Measurements from ENCODE around the gene KIRREL2.

KIRREL2 gene

DNA sequence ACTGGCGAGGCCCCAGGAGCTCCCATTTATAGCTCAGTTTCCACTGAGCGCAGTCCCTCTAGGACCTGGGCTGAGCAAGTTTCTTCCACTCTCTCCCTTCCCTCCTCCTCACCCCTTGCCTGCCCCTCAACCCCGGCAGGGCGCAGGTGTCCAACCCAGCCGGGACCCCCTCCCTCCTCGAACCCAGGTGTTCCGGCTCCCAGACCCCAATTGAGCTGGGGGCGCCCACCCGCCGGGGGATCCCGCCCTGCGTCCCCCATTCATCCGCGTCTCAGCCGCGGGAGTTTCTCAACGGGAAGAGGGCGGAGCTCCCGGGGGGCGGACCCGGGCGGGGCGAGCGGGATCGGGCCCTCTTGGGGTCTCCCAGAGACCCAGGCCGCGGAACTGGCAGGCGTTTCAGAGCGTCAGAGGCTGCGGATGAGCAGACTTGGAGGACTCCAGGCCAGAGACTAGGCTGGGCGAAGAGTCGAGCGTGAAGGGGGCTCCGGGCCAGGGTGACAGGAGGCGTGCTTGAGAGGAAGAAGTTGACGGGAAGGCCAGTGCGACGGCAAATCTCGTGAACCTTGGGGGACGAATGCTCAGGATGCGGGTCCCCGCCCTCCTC, at the start of gene KIRREL2:
Gene KIRREL2 (plus strand): TSS at position 366 of the 604 bp plus-strand sequence. CDS start 209 bp downstream, at position 575.
- Mint-ChIP-seq H3K4me1 (peaks cover 26% of the 10 kb centered on the region), H3K4me3 (peak within 1 kb of the TSS; percentile 76), H3K36me3 (no peaks in the 10 kb centered on the region), H3K9me3 (no peaks in the 10 kb centered on the region), H3K27ac (peak within 1 kb of the TSS; percentile 65)
- ATAC-seq (peak; percentile 63), DNase-seq (ENCODE audit: low spot score in 2 of 2) (peak; percentile 24 to 78)

DNA sequence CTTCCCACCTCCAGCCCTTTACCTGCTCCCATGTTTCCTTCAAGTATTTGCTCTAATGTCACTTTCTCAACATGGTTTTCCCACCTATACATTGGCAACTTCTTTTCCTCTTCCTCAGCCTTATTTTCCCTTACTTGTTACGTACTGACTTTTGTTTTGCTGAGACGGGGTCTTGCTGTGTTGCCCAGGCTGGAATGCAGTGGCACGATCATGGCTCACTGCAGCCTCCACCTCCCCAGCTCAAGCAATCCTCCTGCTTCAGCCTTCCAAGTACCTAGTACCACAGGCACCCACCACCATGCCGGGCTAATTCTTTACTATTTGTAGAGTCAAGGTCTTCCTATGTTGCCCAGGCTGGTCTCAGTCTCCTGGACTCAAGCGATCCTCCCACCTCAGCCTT, 49.1 kb upstream of the KIRREL2 start:
- no peak overlapping the region for H3K27ac Mint-ChIP-seq
- ATAC-seq, result no peak
- DNase-seq (ENCODE audit: low spot score in 2 of 2), result no peak
- no peaks in the 10 kb centered on the region for H3K36me3 Mint-ChIP-seq
- peaks cover 20% of the 10 kb centered on the region for H3K4me1 Mint-ChIP-seq
- H3K4me3 Mint-ChIP-seq, result no peak overlapping the region
- no peaks in the 10 kb centered on the region for H3K9me3 Mint-ChIP-seq

DNA sequence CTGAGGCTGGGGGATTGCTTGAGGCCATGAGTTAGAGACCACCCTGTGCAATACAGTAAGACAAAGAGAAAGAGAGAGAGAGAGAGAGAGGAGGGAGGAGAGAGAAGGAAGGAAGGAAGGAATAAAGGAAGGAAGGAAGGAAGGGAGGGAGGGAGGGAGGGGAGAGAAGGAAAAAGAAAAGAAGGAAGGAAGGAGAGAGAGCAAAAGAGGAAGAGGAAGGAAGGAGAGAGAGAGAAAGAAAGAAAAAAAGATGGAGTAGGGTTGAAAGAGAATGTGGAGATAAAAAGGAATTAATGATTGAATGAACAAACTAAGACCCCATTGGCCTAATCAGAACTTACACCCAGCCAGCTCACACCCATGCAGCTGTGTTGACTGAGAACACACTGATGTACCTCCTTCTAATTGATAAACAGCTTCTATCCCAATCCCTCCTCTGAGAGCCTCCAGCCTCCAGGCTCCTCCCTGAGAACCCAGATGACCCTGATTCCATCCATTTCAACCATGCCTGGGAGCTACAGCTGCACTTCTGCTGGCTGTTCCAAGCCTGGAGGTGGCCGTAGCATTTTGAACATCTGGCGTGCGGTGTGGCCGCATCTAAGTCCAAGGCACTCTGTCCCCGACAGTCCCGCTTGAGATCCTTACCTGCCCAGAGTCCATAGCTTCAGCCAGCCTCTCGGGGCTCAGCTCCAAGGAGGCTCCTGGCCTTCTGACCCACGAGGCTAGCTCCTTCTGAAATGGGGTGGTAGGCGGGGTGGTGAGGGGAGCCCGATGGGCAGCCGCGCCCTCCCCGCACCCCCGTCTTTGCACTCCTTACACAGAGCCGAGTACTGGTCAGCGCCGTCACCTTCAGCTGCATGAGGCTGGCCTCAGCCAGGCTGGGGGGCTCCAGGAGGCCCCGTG, 45.1 kb upstream of the KIRREL2 start:
- H3K27ac Mint-ChIP-seq, result no peak overlapping the region
- ATAC-seq (peak; percentile 47), DNase-seq (ENCODE audit: low spot score in 2 of 2) (no peak)
- H3K9me3 Mint-ChIP-seq, result no peaks in the 10 kb centered on the region
- no peak overlapping the region for H3K4me3 Mint-ChIP-seq
- no peaks in the 10 kb centered on the region for H3K4me1 Mint-ChIP-seq
- no peaks in the 10 kb centered on the region for H3K36me3 Mint-ChIP-seq

DNA sequence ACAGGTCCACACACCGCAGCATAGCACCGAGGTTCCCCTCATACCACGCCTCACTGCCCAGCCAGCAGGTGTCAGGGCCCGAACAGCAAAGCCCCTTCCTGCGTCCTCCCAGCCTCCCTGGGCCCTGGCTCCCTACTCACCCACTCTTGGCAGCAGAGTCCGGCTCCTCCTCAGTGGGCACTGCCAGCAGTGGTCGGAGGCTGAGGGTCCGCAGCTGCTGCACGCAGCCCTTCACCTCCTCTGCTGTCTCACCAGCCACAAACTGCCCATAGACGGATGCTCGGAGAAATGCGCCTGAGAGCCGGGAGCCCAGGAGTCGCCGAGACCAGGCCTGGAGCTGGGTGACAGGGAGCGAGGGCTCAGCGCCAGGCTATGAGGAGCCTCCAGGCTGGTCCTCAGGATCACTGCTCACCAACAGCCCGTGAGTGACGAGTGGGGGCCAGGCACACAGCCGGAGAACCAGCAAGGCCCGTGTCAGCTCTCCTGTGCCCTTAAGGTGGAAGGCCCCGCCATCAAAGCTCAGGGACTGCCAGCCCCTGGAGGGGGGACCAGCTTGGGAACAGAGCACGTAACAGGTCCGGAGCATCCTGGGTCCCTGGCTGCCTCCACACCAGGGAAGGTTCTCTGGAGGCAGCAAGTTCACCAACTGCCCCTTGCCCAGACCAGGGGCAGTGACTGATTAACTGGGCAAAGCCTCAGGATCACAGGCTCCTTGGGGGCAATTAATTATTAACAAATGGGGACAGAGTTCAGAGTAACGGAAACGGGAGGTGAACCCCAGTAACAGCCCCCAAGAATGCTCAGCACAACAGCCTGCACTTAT, 44.3 kb upstream of the KIRREL2 start, which contains the start of gene PRODH2:
Gene PRODH2 (minus strand): TSS at position 626 of the 823 bp plus-strand sequence. CDS start 40 bp downstream, at position 586.
- peak; percentile 11 for ATAC-seq
- Mint-ChIP-seq H3K4me1 (no peaks in the 10 kb centered on the region), H3K36me3 (no peaks in the 10 kb centered on the region)

DNA sequence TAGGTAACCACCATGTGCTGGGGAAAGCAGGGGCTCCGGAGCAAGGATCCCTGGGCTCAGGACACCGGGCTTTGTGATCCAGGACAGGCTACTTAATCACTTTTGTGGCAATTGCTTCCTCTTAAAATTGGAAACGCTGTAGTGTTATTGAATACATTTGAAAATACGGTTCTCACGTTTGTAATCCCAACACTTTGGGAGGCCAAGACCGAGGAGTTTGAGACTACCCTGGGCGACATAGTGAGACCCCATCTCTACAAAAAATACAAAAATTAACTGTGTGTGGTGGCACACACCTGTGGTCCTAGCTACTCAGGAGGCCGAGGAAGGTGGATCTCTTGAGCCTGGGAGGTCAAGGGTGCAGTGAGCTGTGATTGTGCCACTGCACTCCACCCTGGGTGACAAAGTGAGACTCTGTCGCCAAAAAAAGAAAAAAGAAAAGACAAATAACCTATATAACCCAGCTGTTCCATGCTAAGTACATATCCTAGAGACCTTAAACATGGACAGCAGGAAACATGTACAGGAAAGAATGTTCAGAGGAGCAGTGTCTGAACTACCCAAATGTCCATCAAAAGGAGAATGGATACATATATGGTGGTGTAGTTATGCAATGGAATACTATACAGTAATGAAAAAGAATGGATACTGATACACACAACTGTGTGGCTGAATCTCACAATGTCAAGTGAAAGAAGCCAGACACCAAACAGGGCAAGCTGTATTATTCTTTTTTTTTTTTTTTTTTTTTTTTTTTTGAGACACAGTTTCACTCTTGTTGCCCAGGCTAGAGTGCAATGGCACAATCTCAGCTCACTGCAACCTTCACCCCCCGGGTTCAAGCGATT, 43.4 kb upstream of the KIRREL2 start:
- H3K4me1 Mint-ChIP-seq, result no peaks in the 10 kb centered on the region
- H3K4me3 Mint-ChIP-seq, result no peak overlapping the region
- no peaks in the 10 kb centered on the region for H3K9me3 Mint-ChIP-seq
- DNase-seq (ENCODE audit: low spot score in 2 of 2), result no peak
- ATAC-seq, result no peak
- no peak overlapping the region for H3K27ac Mint-ChIP-seq
- H3K36me3 Mint-ChIP-seq, result no peaks in the 10 kb centered on the region

More for the DNA sequence above, 44.3 kb upstream of the KIRREL2 start, which contains the start of gene PRODH2:
- Mint-ChIP-seq H3K27ac (no peak within 1 kb of the TSS), H3K4me3 (no peak within 1 kb of the TSS), H3K9me3 (no peaks in the 10 kb centered on the region)
- no peak for DNase-seq (ENCODE audit: low spot score in 2 of 2)

DNA sequence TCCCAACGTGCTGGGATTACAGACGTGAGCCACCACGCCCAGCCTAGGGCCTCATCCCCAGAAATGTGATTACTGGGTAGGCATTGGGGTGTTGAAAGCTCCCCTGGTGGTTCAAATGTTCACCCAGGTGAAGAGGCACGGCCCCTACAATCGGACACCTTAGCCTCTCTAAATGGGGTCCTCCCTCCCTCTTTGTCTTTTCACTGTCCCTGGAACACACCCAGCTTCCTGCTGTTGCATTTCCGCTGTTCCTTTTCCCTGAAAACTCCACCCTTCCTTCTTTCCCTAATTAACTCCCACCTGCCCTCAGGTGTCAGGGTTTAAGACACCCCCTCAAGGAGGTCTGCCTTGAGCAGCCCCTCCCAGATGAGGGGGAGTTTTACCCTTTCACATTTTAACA, 40.4 kb upstream of the KIRREL2 start:
- no peak for DNase-seq (ENCODE audit: low spot score in 2 of 2)
- Mint-ChIP-seq H3K4me3 (no peak overlapping the region), H3K27ac (no peak overlapping the region), H3K4me1 (no peaks in the 10 kb centered on the region), H3K9me3 (no peaks in the 10 kb centered on the region), H3K36me3 (no peaks in the 10 kb centered on the region)
- no peak for ATAC-seq

DNA sequence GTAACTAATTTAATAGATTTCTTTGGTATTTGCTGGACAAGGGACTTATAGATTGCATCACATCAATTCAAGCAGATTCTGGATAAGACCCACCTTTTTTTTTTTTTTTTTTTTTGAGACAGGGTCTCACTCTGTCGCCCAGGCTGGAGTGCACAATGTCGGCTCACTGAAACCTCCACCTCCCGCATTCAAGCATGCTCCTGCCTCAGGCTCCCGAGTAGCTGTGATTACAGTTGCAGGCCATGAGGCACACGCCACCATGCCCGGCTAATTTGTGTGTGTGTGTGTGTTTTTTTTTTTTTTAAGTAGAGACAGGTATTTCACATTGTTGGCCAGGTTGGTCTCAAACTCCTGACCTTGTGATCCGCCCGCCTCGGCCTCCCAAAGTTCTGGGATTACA, 39.9 kb upstream of the KIRREL2 start:
- Mint-ChIP-seq H3K4me1 (no peaks in the 10 kb centered on the region), H3K27ac (no peak overlapping the region), H3K9me3 (no peaks in the 10 kb centered on the region), H3K36me3 (no peaks in the 10 kb centered on the region), H3K4me3 (no peak overlapping the region)
- ATAC-seq, result no peak
- DNase-seq (ENCODE audit: low spot score in 2 of 2), result no peak

DNA sequence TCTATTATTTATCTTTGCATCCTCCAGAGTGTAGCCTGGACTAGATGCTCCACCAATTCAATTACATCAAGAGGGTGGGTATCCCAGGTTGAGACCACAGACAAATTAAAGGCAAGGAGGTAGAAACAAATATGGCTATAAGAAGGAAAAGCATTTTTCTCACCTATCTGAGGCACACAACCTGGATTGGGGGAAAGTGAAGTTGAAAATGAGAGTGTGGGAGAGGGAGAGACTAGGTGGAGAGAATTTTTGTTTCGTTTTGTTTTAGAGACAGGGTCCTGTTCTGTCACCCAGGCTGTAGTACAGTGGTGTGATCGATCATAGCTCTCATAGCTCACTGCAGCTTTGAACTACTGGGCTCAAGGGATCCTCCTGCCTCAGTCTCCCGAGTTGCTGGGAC, 38.3 kb upstream of the KIRREL2 start:
- H3K27ac Mint-ChIP-seq, result no peak overlapping the region
- H3K4me1 Mint-ChIP-seq, result no peaks in the 10 kb centered on the region
- no peak overlapping the region for H3K4me3 Mint-ChIP-seq
- no peaks in the 10 kb centered on the region for H3K9me3 Mint-ChIP-seq
- no peaks in the 10 kb centered on the region for H3K36me3 Mint-ChIP-seq
- DNase-seq (ENCODE audit: low spot score in 2 of 2), result no peak
- ATAC-seq, result no peak

DNA sequence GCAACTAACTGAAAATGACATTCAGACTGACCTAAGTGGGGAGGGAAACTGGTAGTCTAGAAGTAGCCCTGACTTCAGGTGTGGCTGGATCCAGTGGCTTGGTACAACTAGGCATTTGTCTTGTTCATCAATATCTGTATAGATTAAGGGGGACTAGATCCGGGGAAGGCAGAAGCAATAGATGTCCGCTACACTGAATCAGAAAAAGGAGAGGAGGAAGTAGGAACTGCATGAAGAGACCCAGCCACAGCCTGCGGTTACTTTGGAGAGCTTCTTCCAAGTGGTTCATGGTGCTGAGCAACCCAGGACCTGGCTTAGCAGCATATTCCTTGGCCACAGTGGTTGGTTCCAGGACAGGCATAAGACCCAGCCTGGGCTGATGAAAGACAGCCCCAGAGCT, 34.1 kb upstream of the KIRREL2 start:
- DNase-seq (ENCODE audit: low spot score in 2 of 2) (no peak), ATAC-seq (no peak)
- H3K27ac Mint-ChIP-seq, result no peak overlapping the region
- H3K4me3 Mint-ChIP-seq, result no peak overlapping the region
- H3K4me1 Mint-ChIP-seq, result no peaks in the 10 kb centered on the region
- H3K9me3 Mint-ChIP-seq, result no peaks in the 10 kb centered on the region
- no peaks in the 10 kb centered on the region for H3K36me3 Mint-ChIP-seq

DNA sequence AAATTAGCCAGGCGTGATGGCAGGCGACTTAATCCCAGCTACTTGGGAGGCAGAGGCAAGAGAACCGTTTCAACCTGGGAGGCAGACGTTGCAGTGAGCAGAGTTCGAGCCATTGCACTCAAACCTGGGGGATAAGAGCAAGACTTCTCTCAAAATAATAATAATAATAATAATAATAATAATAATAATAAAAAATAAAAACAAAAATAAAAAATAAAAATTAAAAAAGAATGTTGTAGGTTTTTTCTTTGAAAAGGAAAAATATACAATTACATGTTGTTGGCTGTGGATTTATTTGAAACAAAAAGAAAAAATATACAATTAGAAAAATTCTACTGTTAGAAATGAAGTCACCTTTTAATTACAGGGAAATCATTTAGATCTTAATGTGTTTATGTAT, 32.6 kb upstream of the KIRREL2 start:
- Mint-ChIP-seq H3K4me1 (no peaks in the 10 kb centered on the region), H3K27ac (no peak overlapping the region), H3K36me3 (no peaks in the 10 kb centered on the region), H3K9me3 (no peaks in the 10 kb centered on the region), H3K4me3 (no peak overlapping the region)
- DNase-seq (ENCODE audit: low spot score in 2 of 2), result no peak
- no peak for ATAC-seq

DNA sequence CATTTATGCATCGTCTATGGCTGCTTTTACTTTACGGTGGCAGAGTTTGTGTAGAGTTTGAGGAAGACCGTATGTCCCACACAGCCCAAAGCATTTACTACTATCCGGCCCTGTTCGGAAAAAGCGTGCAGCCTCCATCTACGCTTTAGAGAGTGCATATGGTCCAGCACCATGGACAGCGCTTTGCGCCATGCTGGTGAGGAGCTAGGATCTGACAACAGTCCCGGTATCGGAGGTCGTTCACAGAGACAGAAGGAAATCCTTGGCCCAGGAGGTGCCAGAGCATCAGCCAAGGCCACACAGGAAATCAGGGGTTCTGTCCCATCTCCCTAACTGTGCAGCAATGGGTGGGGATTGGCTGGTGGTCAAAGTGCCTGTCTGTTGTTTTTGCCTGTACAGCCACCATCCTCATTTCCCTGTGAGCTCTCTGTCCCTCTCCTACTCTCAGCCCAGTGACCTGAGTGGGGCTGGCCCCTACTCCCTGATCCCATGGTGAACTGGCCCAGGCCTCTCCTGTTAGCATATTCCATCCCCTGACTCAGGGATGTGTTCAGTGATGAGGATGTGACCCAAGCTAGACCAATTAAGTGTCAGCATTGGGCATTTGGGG, 27.9 kb upstream of the KIRREL2 start:
- no peaks in the 10 kb centered on the region for H3K36me3 Mint-ChIP-seq
- peak in 1 of 2 donors; percentile 24 for DNase-seq (ENCODE audit: low spot score in 2 of 2)
- no peaks in the 10 kb centered on the region for H3K4me1 Mint-ChIP-seq
- H3K27ac Mint-ChIP-seq, result no peak overlapping the region
- H3K4me3 Mint-ChIP-seq, result no peak overlapping the region
- peak; percentile 47 for ATAC-seq
- no peaks in the 10 kb centered on the region for H3K9me3 Mint-ChIP-seq

DNA sequence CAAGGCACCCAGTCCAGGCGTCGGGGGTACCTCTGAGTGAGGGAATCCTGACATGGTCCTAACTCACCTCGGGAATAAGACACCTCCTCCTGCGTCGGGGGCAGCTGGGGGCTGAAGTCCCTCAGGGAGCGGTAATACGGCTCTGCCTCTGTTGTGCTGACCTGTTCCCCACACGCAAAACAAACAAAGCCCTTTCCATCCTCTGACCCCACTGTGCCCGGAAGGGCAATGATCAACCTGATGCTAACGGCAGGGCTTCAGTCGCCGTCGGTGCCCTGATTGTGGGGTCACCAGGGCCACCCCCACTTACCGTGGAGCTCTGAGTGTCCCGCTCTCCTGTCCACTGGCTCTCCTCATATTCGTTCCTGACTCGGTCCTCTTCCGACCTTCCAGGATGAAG, 25.7 kb upstream of the KIRREL2 start:
- Mint-ChIP-seq H3K36me3 (no peaks in the 10 kb centered on the region), H3K4me3 (no peak overlapping the region), H3K9me3 (no peaks in the 10 kb centered on the region), H3K27ac (no peak overlapping the region), H3K4me1 (no peaks in the 10 kb centered on the region)
- ATAC-seq (no peak), DNase-seq (ENCODE audit: low spot score in 2 of 2) (no peak)

DNA sequence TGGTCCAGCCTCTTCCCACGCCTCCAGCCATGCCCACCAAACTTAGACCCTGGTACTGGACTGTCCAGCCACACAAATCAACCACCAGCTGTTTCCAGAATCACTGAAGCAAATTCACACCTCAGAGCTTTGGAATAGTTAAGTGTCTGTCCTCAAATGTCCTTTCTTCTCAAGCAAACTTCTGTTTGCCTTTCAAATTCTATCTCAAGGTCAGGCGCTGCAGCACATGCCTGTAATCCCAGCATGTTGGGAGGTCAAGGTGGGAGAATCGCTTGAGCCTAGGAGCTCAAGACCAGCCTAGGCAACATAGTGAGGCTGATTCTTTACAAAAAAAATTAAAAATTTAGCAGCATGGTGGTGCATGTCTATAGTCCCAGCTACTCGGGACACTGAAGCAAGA, 24.7 kb upstream of the KIRREL2 start:
- no peaks in the 10 kb centered on the region for H3K36me3 Mint-ChIP-seq
- ATAC-seq, result no peak

DNA sequence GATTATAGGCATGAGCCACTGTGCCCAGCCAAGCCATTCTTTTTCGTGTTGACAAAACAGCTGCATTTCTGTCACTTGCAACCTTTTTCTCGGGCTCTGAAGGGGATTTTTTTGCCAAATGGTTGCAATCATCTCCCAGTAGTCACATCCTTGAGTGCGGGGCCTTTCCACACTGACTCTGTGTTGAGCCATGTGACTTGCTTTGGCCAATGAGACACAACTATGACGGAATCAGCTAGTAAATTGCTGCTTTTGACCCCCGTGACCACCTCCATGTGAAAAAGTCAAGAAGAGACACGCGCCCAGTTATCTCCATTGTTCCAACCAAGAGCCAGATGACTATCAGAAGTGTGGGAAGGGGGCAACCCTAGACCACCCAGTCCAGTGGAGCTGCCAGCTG, 22.7 kb upstream of the KIRREL2 start:
- no peak overlapping the region for H3K27ac Mint-ChIP-seq
- no peak for ATAC-seq
- H3K4me1 Mint-ChIP-seq, result no peaks in the 10 kb centered on the region
- H3K36me3 Mint-ChIP-seq, result no peaks in the 10 kb centered on the region
- no peak for DNase-seq (ENCODE audit: low spot score in 2 of 2)
- H3K9me3 Mint-ChIP-seq, result no peaks in the 10 kb centered on the region
- no peak overlapping the region for H3K4me3 Mint-ChIP-seq

More for the DNA sequence above, 24.7 kb upstream of the KIRREL2 start:
- H3K4me1 Mint-ChIP-seq, result no peaks in the 10 kb centered on the region
- H3K4me3 Mint-ChIP-seq, result no peak overlapping the region
- no peak overlapping the region for H3K27ac Mint-ChIP-seq
- no peak for DNase-seq (ENCODE audit: low spot score in 2 of 2)
- no peaks in the 10 kb centered on the region for H3K9me3 Mint-ChIP-seq
